Neuronal stem cell (in vitro differentiated cells): Measurements from ENCODE around the gene ESPN.
"Not testable (repeated sequence)": the region's sequence is repeated elsewhere in the genome, so short reads cannot be mapped to it uniquely, and the experiment has no call there.

Experiments used
- DNase-seq: peaks from one replicate; pipeline ENCODE4 v3.0.0-alpha.2; 2013; ENCODE audit warnings: low spot score
- H2AFZ ChIP-seq: one replicate; pipeline ENCODE4 v1.6.1; 2013; ENCODE audit warnings: mild to moderate bottlenecking, low read length, inconsistent platforms
- H2AK5ac ChIP-seq: 2 replicates; pipeline ENCODE4 v1.6.1; 2013; ENCODE audit warnings: low read depth, mild to moderate bottlenecking, inconsistent platforms, low read length, moderate library complexity, mixed read lengths
- H2BK120ac ChIP-seq: 2 replicates; pipeline ENCODE4 v1.6.1; 2013; ENCODE audit warnings: low read depth, mild to moderate bottlenecking, inconsistent platforms, low read length, moderate library complexity, mixed read lengths
- H2BK12ac ChIP-seq: one replicate; pipeline ENCODE4 v1.6.1; 2013; ENCODE audit warnings: low read length, inconsistent platforms
- H2BK15ac ChIP-seq: 2 replicates; pipeline ENCODE4 v1.6.1; 2013; ENCODE audit warnings: mild to moderate bottlenecking, low read length, inconsistent platforms, mixed read lengths
- H2BK5ac ChIP-seq: one replicate; pipeline ENCODE4 v1.6.1; 2013; ENCODE audit warnings: inconsistent platforms, mild to moderate bottlenecking, low read length, moderate library complexity
- H3K14ac ChIP-seq: one replicate; pipeline ENCODE4 v1.6.1; 2013; ENCODE audit warnings: low read length, inconsistent platforms
- H3K18ac ChIP-seq: 2 replicates; pipeline ENCODE4 v1.6.1; 2013; ENCODE audit warnings: low read length, inconsistent platforms
- H3K23ac ChIP-seq: 2 replicates; pipeline ENCODE4 v1.6.1; 2013; ENCODE audit warnings: low read depth, mild to moderate bottlenecking, mixed read lengths, low read length, inconsistent platforms; ENCODE audit not compliant: poor library complexity
- H3K27ac ChIP-seq: replicated peaks from 3 replicates; pipeline ENCODE4 v1.5.1; 2013; ENCODE audit warnings: low read length, inconsistent platforms
- H3K27me3 ChIP-seq, 3 experiments: 2 replicates each; pipeline ENCODE4 v1.6.1; 2013; ENCODE audit warnings: low read length in 3 of 3, mild to moderate bottlenecking in 2 of 3, inconsistent platforms in 1 of 3, low read depth in 1 of 3, mixed read lengths in 1 of 3, moderate library complexity in 1 of 3; ENCODE audit not compliant: control insufficient read depth in 3 of 3, insufficient read depth in 3 of 3
- H3K36me3 ChIP-seq, 2 donors: replicated peaks in 1 of 2; 2 replicates each; pipeline ENCODE4 v1.6.1; 2013; ENCODE audit warnings: low read length in 2 of 2; ENCODE audit not compliant: control insufficient read depth in 2 of 2, insufficient read depth in 2 of 2
- H3K4ac ChIP-seq: 2 replicates; pipeline ENCODE4 v1.6.1; 2013; ENCODE audit warnings: inconsistent platforms, mild to moderate bottlenecking, low read length, moderate library complexity
- H3K4me1 ChIP-seq, 2 donors: 1 replicate in 1 of 2; 2 replicates in 1 of 2; pipeline ENCODE4 v1.6.1; 2013; ENCODE audit warnings: low read length in 2 of 2, low read depth in 1 of 2; ENCODE audit not compliant: control insufficient read depth in 2 of 2, insufficient read depth in 1 of 2
- H3K4me2 ChIP-seq: one replicate; pipeline ENCODE4 v1.6.1; 2013; ENCODE audit warnings: mild to moderate bottlenecking, low read length, inconsistent platforms; ENCODE audit not compliant: insufficient read depth, poor library complexity, severe bottlenecking
- H3K4me3 ChIP-seq, 2 donors: 2 replicates each; pipeline ENCODE4 v1.5.1; 2013; ENCODE audit warnings: low read length in 2 of 2, mild to moderate bottlenecking in 2 of 2, inconsistent platforms in 1 of 2, moderate library complexity in 1 of 2
- H3K79me1 ChIP-seq: one replicate; pipeline ENCODE4 v1.6.1; 2013; ENCODE audit warnings: low read depth, mild to moderate bottlenecking, inconsistent platforms, low read length, moderate library complexity
- H3K9ac ChIP-seq: one replicate; pipeline ENCODE4 v1.6.1; 2013; ENCODE audit warnings: mild to moderate bottlenecking, low read depth, low read length, inconsistent platforms; ENCODE audit not compliant: poor library complexity
- H3K9me3 ChIP-seq, 2 donors: replicated peaks in 1 of 2; 2 replicates each; pipeline versions ENCODE3 to v1.6.1; 2013; ENCODE audit warnings: low read length in 2 of 2, mild to moderate bottlenecking in 2 of 2, inconsistent platforms in 1 of 2, low read depth in 1 of 2, mixed read lengths in 1 of 2, moderate library complexity in 1 of 2; ENCODE audit not compliant: control insufficient read depth in 2 of 2, insufficient read depth in 1 of 2
- H4K8ac ChIP-seq: one replicate; pipeline ENCODE4 v1.6.1; 2013; ENCODE audit warnings: low read depth, mild to moderate bottlenecking, inconsistent platforms, low read length, moderate library complexity
- H4K91ac ChIP-seq: one replicate; pipeline ENCODE4 v1.6.1; 2013; ENCODE audit warnings: low read length, low read depth, mild to moderate bottlenecking, inconsistent platforms; ENCODE audit not compliant: poor library complexity
- WGBS, 2 donors: extraction: QIAGEN DNeasy Blood & Tissue Kit; methylation state at CpG; one replicate each; pipeline ENCODE4 v1.1.7; 2013; ENCODE audit warnings: missing lambda C conversion rate in 2 of 2, mixed read lengths in 1 of 2; ENCODE audit not compliant: insufficient read length in 2 of 2, insufficient replicate concordance in 1 of 2; ENCODE audit errors: extremely low coverage in 2 of 2; 5-methylcytosine and 5-hydroxymethylcytosine counted together

The ESPN gene

GRCh38 chr1:6445929-6446328 lies 21.4 kb downstream of the ESPN start:
- peak overlapping the region; percentile 26 for H2BK5ac ChIP-seq
- H3K27me3 ChIP-seq: peaks cover 1 to 74% (median 21%) of the 10 kb centered on the region in 3 experiments
- H3K18ac ChIP-seq: peak overlapping the region; percentile 71
- not testable (repeated sequence) for H3K79me1 ChIP-seq, H3K9me3 ChIP-seq, H3K23ac ChIP-seq, H2AFZ ChIP-seq, DNase-seq, H2BK120ac ChIP-seq, H3K4me3 ChIP-seq, H3K36me3 ChIP-seq, H4K91ac ChIP-seq, H3K14ac ChIP-seq, H3K4me2 ChIP-seq, H4K8ac ChIP-seq, H3K27ac ChIP-seq
- peak overlapping the region; percentile 58 for H2BK12ac ChIP-seq
- peak overlapping the region; percentile 98 for H2AK5ac ChIP-seq
- peaks cover 15 to 33% of the 10 kb centered on the region in 2 donors for H3K4me1 ChIP-seq
- H2BK15ac ChIP-seq: peak overlapping the region; percentile 67
- H3K9ac ChIP-seq: peak overlapping the region; percentile 21
- H3K4ac ChIP-seq: peak overlapping the region; percentile 66
- no CpG with 5 or more reads among the region's 4 CpGs for WGBS, 2 donors

- Histone ChIP-seq H3K14ac (no peak overlapping the region), H2AFZ (peak overlapping the region; percentile 96)
Observed at GRCh38 chr1:6446665-6447015, 22.1 kb downstream of the ESPN start.

DNA sequence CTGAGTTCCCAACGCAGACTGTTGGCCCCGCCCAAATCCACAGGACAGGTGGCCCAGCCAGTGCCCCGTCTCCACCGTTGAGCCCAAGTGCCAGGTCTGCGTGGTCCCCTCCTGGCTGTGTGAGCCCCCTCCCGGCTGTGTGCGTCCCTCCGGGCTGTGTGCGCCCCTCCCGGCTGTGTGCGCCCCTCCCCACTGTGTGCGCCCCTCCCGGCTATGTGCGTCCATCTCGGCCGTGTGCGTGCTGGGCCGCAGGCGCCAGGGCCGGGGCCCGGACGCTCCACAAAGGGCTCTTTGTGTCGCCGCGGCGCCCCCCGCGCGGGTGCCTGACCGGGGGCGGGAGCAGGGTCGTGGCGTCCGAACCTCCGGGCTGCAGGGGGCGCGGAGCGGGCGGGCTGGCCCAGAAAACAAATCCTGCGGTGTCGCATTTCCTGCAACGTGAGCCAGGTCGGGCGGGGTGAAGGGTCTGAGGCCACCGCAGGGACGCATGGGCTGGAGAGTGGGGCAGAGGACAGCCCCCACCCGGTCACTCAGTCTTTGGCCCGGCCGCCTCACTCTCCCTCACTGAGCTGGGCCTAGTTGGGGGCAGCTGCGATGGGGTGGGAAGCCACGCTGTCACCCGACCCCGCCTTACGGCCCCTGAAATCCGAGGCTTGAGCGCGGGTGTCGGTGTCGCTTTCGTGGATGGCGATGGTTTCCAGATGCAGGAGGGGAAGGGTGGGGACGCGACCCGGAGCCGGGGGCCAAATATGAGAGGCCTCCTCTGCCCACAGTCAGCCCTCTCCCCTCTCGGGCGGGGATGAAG lies 22.6 kb downstream of the ESPN start:
- H3K27me3 ChIP-seq: peaks cover 0 to 64% (median 15%) of the 10 kb centered on the region in 3 experiments

More at GRCh38 chr1:6446665-6447015, 22.1 kb downstream of the ESPN start:
- Histone ChIP-seq H2BK12ac (no peak overlapping the region), H2BK15ac (peak overlapping the region; percentile 87), H4K91ac (peak overlapping the region; percentile 38), H2AK5ac (peak overlapping the region; percentile 98), H3K27ac (no peak overlapping the region), H3K23ac (peak overlapping the region; percentile 94), H2BK5ac (peak overlapping the region; percentile 26), H3K4me3 (peak overlapping the region; percentile 42 to 60), H3K18ac (peak overlapping the region; percentile 98), H3K4ac (no peak overlapping the region), H2BK120ac (no peak overlapping the region), H3K36me3 (no peaks in the 10 kb centered on the region), H3K4me1 (peaks cover 13 to 33% of the 10 kb centered on the region in 2 donors), H3K9ac (peak overlapping the region; percentile 72), H3K9me3 (no peaks in the 10 kb centered on the region), H3K27me3 (peaks cover 0 to 69% (median 15%) of the 10 kb centered on the region in 3 experiments), H3K79me1 (no peaks in the 10 kb centered on the region), H3K4me2 (peak overlapping the region; percentile 73), H4K8ac (no peak overlapping the region)
- WGBS, 2 donors: no CpG with 5 or more reads among the region's 4 CpGs
- DNase-seq: no peak

More for the DNA sequence above, 22.6 kb downstream of the ESPN start:
- Histone ChIP-seq H3K4me2 (peak overlapping the region; percentile 73), H3K9me3 (no peaks in the 10 kb centered on the region), H2BK15ac (peak overlapping the region; percentile 89), H2BK120ac (no peak overlapping the region), H3K9ac (peak overlapping the region; percentile 72), H3K36me3 (no peaks in the 10 kb centered on the region), H3K18ac (peak overlapping the region; percentile 98), H2AK5ac (peak overlapping the region; percentile 98), H4K8ac (no peak overlapping the region), H2BK5ac (peak overlapping the region; percentile 26), H3K23ac (peak overlapping the region; percentile 94), H4K91ac (peak overlapping the region; percentile 38), H3K4ac (no peak overlapping the region), H3K14ac (no peak overlapping the region), H3K79me1 (no peaks in the 10 kb centered on the region), H2BK12ac (no peak overlapping the region), H2AFZ (peak overlapping the region; percentile 96), H3K4me3 (peak overlapping the region; percentile 42 to 60), H3K27ac (no peak overlapping the region), H3K4me1 (peaks cover 14 to 33% of the 10 kb centered on the region in 2 donors)
- DNase-seq: peak; percentile 72
- no CpG with 5 or more reads among the region's 67 CpGs for WGBS, 2 donors
